Lower leg skin (tissue), 3 donors: ENCODE measurements around the gene THY1.

ENCODE experiments used
- CTCF ChIP-seq, 3 donors: fragments of 450-650 bp; IDR thresholded peaks; one replicate each; pipeline ENCODE4 v1.5.1; 2016; ENCODE audit warnings: antibody characterized with exemption in 3 of 3, mild to moderate bottlenecking in 3 of 3, moderate library complexity in 2 of 3
- POLR2A ChIP-seq, 2 donors: fragments of 450-650 bp; IDR thresholded peaks; one replicate each; pipeline ENCODE4 v1.6.1; 2016 to 2017; ENCODE audit warnings: antibody characterized with exemption in 2 of 2, mild to moderate bottlenecking in 1 of 2, moderate library complexity in 1 of 2

GRCh38 chr11:119426142-119426541 lies 3.2 kb upstream of the THY1 start:
- TF ChIP-seq CTCF (IDR thresholded peaks at IDR 0.05) (no peak), POLR2A (IDR thresholded peaks at IDR 0.05) (no peak)
